Measurements from ENCODE around the gene OLFM4. TPM values are rescaled to one million over a fixed set of nuclear protein-coding genes. Genes with fewer than 3 reads are reported as not detected.

Gene OLFM4
- 0.06 TPM in 1 of 5 replicates, not detected in the others for total RNA-seq (2022; extraction: Qiagen RNA extraction)

GRCh38 chr13:53028637-53029203 lies at the start of gene OLFM4:
TSS of gene OLFM4 (plus strand) at chr13:53028813. CDS start at chr13:53028837, 24 bp downstream.

Other genes starting within 250 kb of the OLFM4 start
- gene PCDH8, start 180.2 kb upstream of the OLFM4 start, total RNA-seq (2022; extraction: Qiagen RNA extraction) = not detected in 5 replicates